Neural progenitor cell (in vitro differentiated cells): Measurements from ENCODE around the gene PTGR3. TPM values are rescaled to one million over a fixed set of nuclear protein-coding genes. Genes with fewer than 3 reads are reported as not detected.

Source experiments
- DNase-seq: peaks from one replicate; pipeline ENCODE4 v3.0.0-alpha.2; 2016; ENCODE audit warnings: low spot score
- H2AFZ ChIP-seq: fragments of 200-600 bp; sonication (generic); replicated peaks from 2 replicates; pipeline ENCODE4 v1.6.1; 2016; ENCODE audit warnings: antibody characterized with exemption
- H3F3A ChIP-seq: fragments of 200-600 bp; sonication (generic); 2 replicates; pipeline ENCODE4 v1.6.1; 2016; ENCODE audit warnings: antibody characterized with exemption, low read depth
- H3K27ac ChIP-seq: fragments of 200-600 bp; sonication (generic); 2 replicates; pipeline ENCODE4 v1.5.1; 2016; ENCODE audit warnings: mild to moderate bottlenecking
- H3K27me3 ChIP-seq: fragments of 200-600 bp; sonication (generic); 2 replicates; pipeline ENCODE4 v1.6.1; 2016; ENCODE audit warnings: mild to moderate bottlenecking, moderate library complexity
- H3K36me3 ChIP-seq: fragments of 200-600 bp; sonication (generic); 2 replicates; pipeline ENCODE4 v1.5.1; 2016
- H3K4me1 ChIP-seq: fragments of 200-600 bp; sonication (generic); 2 replicates; pipeline ENCODE4 v1.6.1; 2016; ENCODE audit warnings: mixed run types
- H3K4me2 ChIP-seq: fragments of 200-600 bp; sonication (generic); 2 replicates; pipeline ENCODE4 v1.6.1; 2016
- H3K4me3 ChIP-seq: fragments of 200-600 bp; sonication (generic); 2 replicates; pipeline ENCODE4 v1.5.1; 2016
- H3K79me2 ChIP-seq: fragments of 200-600 bp; sonication (generic); 2 replicates; pipeline ENCODE4 v1.6.1; 2016; ENCODE audit warnings: low read depth
- H3K9ac ChIP-seq: fragments of 200-600 bp; sonication (generic); 2 replicates; pipeline ENCODE4 v1.6.1; 2016
- H3K9me3 ChIP-seq: fragments of 200-600 bp; sonication (generic); 2 replicates; pipeline ENCODE4 v1.5.1; 2016; ENCODE audit warnings: low read depth
- H4K20me1 ChIP-seq: fragments of 200-600 bp; sonication (generic); 2 replicates; pipeline ENCODE4 v1.6.1; 2016; ENCODE audit warnings: low read depth
- H3K27ac Mint-ChIP-seq: 3 replicates; pipeline ENCODE4 v1.8.0; 2021; ENCODE audit warnings: mixed read lengths
- H3K27me3 Mint-ChIP-seq: 2 replicates; pipeline ENCODE4 v1.8.0; 2022; ENCODE audit warnings: low read depth, mild to moderate bottlenecking, inconsistent platforms, moderate library complexity, mixed read lengths; ENCODE audit not compliant: insufficient read depth
- H3K36me3 Mint-ChIP-seq: 3 replicates; pipeline ENCODE4 v1.8.0; 2021; ENCODE audit warnings: mixed read lengths
- H3K4me1 Mint-ChIP-seq: 3 replicates; pipeline ENCODE4 v1.8.0; 2021; ENCODE audit warnings: mixed read lengths
- H3K4me3 Mint-ChIP-seq: 3 replicates; pipeline ENCODE4 v1.8.0; 2021; ENCODE audit warnings: mild to moderate bottlenecking, moderate library complexity, mixed read lengths
- H3K9me3 Mint-ChIP-seq: 3 replicates; pipeline ENCODE4 v1.8.0; 2020; ENCODE audit warnings: mixed read lengths
- CTCF ChIP-seq: fragments of 200-600 bp; sonication (generic); IDR thresholded peaks from 2 replicates; pipeline ENCODE4 v1.5.1; 2017; ENCODE audit warnings: antibody characterized with exemption, mild to moderate bottlenecking
- EZH2 ChIP-seq: fragments of 200-600 bp; sonication (generic); IDR thresholded peaks from 2 replicates; pipeline ENCODE4 v1.6.1; 2017; ENCODE audit warnings: antibody characterized with exemption, mild to moderate bottlenecking, moderate library complexity
- EZH2phosphoT487 ChIP-seq: fragments of 200-600 bp; sonication (generic); IDR thresholded peaks from 2 replicates; pipeline ENCODE4 v1.6.1; 2017; ENCODE audit warnings: antibody characterized with exemption
- total RNA-seq: library from RNA; depleted of rRNA; stranded (reverse); fragments of >200 nt; gene quantifications from 2 replicates; pipeline ENCODE4 v1.2.3, GENCODE V29; 2015; ENCODE audit warnings: low replicate concordance

Gene PTGR3
- total RNA-seq, 1 donor from 2014 or later, result 13.0 TPM

GRCh38 chr18:75163736-75164135, 45.2 kb downstream of the PTGR3 start:
- DNase-seq, result no peak
- Mint-ChIP-seq H3K4me3 (no peak overlapping the region), H3K27ac (no peak overlapping the region), H3K36me3 (no peaks in the 10 kb centered on the region), H3K9me3 (no peaks in the 10 kb centered on the region), H3K4me1 (peaks cover 13% of the 10 kb centered on the region), H3K27me3 (no peaks in the 10 kb centered on the region)
- TF ChIP-seq EZH2 (no peak), CTCF (no peak), EZH2phosphoT487 (no peak)
- Histone ChIP-seq H4K20me1 (no peaks in the 10 kb centered on the region), H3K4me1 (peaks cover 16% of the 10 kb centered on the region), H3K79me2 (no peaks in the 10 kb centered on the region), H3K4me3 (no peak overlapping the region), H2AFZ (no peak overlapping the region), H3K9ac (no peak overlapping the region), H3K4me2 (no peak overlapping the region), H3K36me3 (no peaks in the 10 kb centered on the region), H3K27ac (no peak overlapping the region), H3K9me3 (no peaks in the 10 kb centered on the region), H3K27me3 (no peaks in the 10 kb centered on the region), H3F3A (peaks cover 11% of the 10 kb centered on the region)

GRCh38 chr18:75162978-75163377, 46.0 kb downstream of the PTGR3 start:
- no peak overlapping the region for H3K27ac ChIP-seq
- H3K36me3 Mint-ChIP-seq, result no peaks in the 10 kb centered on the region
- H3K4me1 ChIP-seq, result peaks cover 16% of the 10 kb centered on the region
- H3K9me3 Mint-ChIP-seq, result no peaks in the 10 kb centered on the region
- no peaks in the 10 kb centered on the region for H3K9me3 ChIP-seq
- no peak for TF ChIP-seq CTCF
- TF ChIP-seq EZH2phosphoT487, result no peak
- TF ChIP-seq EZH2, result no peak
- DNase-seq, result no peak
- H3K79me2 ChIP-seq, result no peaks in the 10 kb centered on the region
- no peak overlapping the region for H2AFZ ChIP-seq
- no peak overlapping the region for H3K27ac Mint-ChIP-seq
- H3K4me2 ChIP-seq, result no peak overlapping the region
- no peaks in the 10 kb centered on the region for H3K36me3 ChIP-seq
- no peaks in the 10 kb centered on the region for H4K20me1 ChIP-seq
- H3K4me1 Mint-ChIP-seq, result peaks cover 13% of the 10 kb centered on the region
- peaks cover 11% of the 10 kb centered on the region for H3F3A ChIP-seq
- H3K27me3 ChIP-seq, result no peaks in the 10 kb centered on the region
- H3K4me3 Mint-ChIP-seq, result no peak overlapping the region
- no peak overlapping the region for H3K4me3 ChIP-seq
- H3K27me3 Mint-ChIP-seq, result peaks cover under 1% of the 10 kb centered on the region
- no peak overlapping the region for H3K9ac ChIP-seq

- H3K9me3 Mint-ChIP-seq, result no peaks in the 10 kb centered on the region
- peaks cover 3% of the 10 kb centered on the region for H3K27me3 Mint-ChIP-seq
- DNase-seq, result no peak
- no peaks in the 10 kb centered on the region for H3K79me2 ChIP-seq
- H3K27ac ChIP-seq, result no peak overlapping the region
- no peak overlapping the region for H2AFZ ChIP-seq
- H3K27ac Mint-ChIP-seq, result no peak overlapping the region
- no peak overlapping the region for H3K4me3 Mint-ChIP-seq
- H4K20me1 ChIP-seq, result no peaks in the 10 kb centered on the region
- TF ChIP-seq EZH2 (no peak), EZH2phosphoT487 (no peak), CTCF (no peak)
- H3K4me2 ChIP-seq, result no peak overlapping the region
- H3F3A ChIP-seq, result peaks cover 11% of the 10 kb centered on the region
- H3K4me1 ChIP-seq, result peaks cover 16% of the 10 kb centered on the region
- peaks cover 13% of the 10 kb centered on the region for H3K4me1 Mint-ChIP-seq
- H3K9me3 ChIP-seq, result no peaks in the 10 kb centered on the region
- no peak overlapping the region for H3K4me3 ChIP-seq
- no peaks in the 10 kb centered on the region for H3K27me3 ChIP-seq
- no peaks in the 10 kb centered on the region for H3K36me3 Mint-ChIP-seq
- no peak overlapping the region for H3K9ac ChIP-seq
- H3K36me3 ChIP-seq, result no peaks in the 10 kb centered on the region
These were observed 46.5 kb downstream of the PTGR3 start for GRCh38 chr18:75162467-75162866.
